Astrocyte (in vitro differentiated cells and primary cell): ENCODE data around the gene RNF175.

Experiments
- CTCF ChIP-seq: IDR thresholded peaks from 2 replicates; pipeline ENCODE4 v1.5.1; 2011; ENCODE audit warnings: low read depth, mild to moderate bottlenecking, inconsistent platforms, low read length, moderate library complexity; ENCODE audit not compliant: insufficient read depth
- EZH2 ChIP-seq: IDR thresholded peaks from 2 replicates; pipeline ENCODE4 v1.6.1; 2012; ENCODE audit warnings: mild to moderate bottlenecking, low read length, inconsistent platforms; ENCODE audit not compliant: insufficient read depth

GRCh38 chr4:153661215-153661822 lies 98.5 kb downstream of the RNF175 start:
- TF ChIP-seq CTCF (no peak), EZH2 (no peak)
